Effector CD8-positive, alpha-beta T cell (primary cell): ENCODE data around the gene ANKRD40.

Source experiments
- DNase-seq: peaks from one replicate; lab custom pipeline; 2025; lab: John Stamatoyannopoulos, UW

ANKRD40 gene

GRCh38 chr17:50668025-50668837 is 39.5 kb downstream of the ANKRD40 start:
- DNase-seq: no peak

DNA sequence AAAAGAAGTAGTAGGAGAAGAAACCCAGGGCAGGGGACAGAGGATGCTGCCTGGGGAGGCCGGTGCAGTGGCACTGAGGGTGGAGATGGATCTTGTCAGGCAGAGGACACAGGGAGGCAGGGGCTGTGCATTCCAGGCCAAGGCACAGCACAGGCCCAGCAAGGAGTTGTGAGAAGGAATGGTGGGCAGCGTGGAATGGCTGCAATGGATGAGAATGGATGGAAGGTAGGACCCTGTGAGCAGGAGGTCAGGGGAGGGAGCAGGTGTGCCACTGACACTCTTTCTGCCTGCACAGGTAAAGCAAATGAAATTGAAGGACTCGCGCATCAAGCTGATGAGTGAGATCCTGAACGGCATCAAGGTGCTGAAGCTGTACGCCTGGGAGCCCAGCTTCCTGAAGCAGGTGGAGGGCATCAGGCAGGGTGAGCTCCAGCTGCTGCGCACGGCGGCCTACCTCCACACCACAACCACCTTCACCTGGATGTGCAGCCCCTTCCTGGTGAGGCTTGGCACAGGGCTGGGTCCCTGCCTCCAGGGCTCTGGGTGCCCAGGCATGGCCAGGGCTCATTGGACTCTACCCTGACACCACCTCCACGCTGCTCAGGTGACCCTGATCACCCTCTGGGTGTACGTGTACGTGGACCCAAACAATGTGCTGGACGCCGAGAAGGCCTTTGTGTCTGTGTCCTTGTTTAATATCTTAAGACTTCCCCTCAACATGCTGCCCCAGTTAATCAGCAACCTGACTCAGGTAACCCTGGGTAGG is 40.3 kb downstream of the ANKRD40 start:
- DNase-seq: no peak

DNA sequence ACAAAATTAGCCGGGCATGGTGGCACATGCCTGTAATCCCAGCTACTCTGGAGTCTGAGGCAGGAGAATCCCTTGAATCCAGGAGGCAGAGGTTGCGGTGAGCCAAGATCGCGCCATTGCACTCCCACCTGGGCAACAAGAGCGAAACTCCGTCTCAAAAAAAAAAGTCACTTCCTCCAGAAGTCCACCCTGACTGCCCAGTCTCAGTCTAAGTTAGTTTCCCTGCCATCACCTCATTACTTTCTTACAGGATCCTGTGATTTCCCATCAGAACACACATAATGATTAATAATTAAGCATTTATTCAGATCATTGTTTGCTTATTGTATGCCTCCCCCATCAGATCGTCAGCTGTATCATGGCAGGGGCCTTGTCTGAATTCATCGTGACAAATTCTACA is 41.4 kb downstream of the ANKRD40 start:
- DNase-seq: no peak

- DNase-seq: no peak
Measured at GRCh38 chr17:50665838-50666237, 41.9 kb downstream of the ANKRD40 start.

DNA sequence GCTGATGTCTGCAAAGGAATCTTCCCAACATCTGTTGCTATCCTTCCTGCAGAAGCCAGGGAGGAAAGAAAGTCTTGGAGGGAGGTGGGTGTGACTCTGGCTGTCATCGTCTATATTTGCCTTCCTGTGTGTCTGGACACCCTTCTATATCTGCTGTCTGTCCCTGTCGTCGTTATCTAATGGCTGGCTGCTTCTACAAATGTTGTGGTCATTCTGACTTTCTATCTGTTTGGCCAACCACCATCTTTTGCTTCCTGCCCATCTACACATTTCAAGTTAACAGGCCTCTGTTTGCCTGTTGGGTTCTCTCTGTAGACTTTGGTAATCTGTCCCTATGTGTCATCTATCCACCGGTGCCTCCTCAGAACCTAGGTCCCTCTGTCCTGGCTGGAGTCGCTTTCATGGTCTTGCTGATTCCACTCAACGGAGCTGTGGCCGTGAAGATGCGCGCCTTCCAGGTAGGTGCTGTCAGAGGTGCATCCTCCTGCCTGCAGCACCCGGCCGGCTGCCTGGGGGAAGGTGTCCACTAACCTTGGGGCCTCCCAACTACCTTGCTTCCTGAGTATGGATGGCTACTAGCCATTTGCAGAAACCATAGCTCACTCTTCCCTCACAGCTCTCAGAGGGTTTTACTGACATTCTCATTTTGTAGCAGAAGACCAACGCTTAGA is 42.8 kb downstream of the ANKRD40 start:
- DNase-seq: no peak

DNA sequence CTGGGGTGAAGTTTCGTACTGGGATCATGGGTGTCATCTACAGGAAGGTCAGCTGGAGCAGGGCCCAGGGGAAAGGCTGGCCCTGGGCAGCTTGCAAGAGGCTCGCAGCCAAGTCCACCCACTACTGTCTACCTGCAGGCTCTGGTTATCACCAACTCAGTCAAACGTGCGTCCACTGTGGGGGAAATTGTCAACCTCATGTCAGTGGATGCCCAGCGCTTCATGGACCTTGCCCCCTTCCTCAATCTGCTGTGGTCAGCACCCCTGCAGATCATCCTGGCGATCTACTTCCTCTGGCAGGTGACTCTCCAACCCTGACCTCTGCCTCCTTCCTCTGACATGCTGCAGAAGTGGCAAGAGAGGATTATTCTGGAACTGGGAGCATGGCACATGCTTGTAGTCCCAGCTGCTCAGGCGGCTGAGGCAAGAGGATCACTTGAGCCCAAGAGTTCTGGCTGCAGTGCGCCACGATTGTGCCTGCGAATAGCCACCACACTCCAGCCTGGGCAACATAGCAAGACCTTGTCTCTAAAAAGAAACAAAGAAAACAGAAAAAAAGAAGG is 43.8 kb downstream of the ANKRD40 start:
- no peak for DNase-seq

GRCh38 chr17:50662632-50663225 is 45.0 kb downstream of the ANKRD40 start:
- no peak for DNase-seq

DNA sequence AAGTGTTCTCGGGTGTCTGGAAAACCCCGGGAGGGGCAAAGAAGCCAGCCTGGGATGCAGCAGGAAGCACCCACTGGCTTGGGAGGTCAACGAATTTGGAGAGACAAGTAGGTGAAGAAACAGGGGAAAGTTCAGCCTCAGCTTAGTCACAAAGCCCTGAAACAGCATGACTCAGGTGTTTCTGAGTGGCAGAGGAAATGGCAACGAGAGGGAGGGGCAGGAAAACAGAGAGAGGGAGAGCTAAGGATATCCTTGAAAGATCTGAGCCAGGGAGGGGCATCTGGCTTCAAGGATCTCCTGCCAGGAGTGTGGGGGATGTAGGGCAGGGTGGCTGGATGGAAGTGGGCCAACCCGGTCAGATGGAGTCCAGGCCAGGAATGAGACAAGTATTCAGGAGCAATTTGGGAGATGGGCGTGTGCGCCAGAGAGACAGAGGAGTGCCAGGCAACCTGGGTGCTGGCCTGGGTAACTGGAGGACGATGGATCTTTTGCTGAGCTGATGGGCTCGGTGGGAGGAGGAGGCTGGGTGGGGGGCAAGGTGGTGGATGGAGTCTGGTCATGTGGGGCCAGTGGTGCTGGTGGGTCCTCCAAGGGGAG is 45.8 kb downstream of the ANKRD40 start:
- DNase-seq: no peak

DNA sequence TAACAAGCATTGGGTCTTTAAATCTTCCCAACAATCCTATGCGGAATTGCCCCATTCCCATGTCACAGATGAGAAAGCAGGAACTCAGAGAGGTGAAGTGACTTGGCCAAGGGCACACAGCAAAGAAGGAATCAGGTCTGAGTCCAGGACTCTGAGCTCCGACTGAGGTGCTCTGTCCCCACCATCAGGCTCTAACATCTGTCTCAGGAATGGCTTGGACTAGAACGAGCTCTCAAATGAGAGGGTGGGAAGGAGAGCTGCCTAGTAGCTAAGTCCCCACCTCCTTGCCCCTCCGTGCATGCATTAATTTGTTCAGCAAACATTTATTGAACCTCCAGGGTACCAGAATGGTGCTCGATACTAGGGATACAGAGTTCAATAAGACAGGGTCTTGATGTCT is 46.4 kb downstream of the ANKRD40 start:
- no peak for DNase-seq

DNA sequence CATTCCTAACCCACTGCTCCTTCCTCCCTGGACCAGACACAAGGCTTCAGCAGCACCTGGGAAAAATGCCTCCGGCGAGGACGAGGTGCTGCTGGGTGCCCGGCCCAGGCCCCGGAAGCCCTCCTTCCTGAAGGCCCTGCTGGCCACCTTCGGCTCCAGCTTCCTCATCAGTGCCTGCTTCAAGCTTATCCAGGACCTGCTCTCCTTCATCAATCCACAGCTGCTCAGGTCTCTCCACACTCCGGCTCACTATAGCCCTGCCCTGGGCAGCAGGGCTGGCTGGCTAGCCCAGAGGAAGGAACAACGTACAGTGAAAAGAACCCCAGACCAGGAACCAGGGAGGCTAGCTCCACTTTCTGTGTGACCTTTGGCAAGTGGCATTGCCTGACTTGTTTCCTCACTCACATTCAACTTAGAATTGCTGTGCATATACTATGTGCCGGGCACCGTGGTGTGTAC is 46.8 kb downstream of the ANKRD40 start:
- DNase-seq: no peak

GRCh38 chr17:50660042-50660886 is 47.5 kb downstream of the ANKRD40 start:
- no peak for DNase-seq

DNA sequence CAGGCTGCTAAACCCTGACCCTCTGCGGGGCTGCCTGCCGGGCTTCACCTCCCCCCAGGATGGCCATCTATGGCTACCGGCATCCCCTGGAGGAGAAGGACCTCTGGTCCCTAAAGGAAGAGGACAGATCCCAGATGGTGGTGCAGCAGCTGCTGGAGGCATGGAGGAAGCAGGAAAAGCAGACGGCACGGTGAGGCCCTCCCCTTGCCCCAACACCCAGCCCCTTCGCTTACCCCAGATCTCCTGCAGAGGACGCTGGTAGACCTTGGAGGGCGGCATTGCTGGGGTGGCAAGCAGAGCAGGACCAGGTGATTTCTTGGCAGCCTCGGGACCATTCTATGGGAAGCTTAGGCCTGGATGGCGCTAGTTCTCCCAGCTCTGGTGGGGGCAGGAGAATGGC is 48.5 kb downstream of the ANKRD40 start:
- DNase-seq: no peak

- no peak for DNase-seq
Measured at GRCh38 chr17:50658616-50659015, 49.1 kb downstream of the ANKRD40 start.

GRCh38 chr17:50657627-50658026 is 50.1 kb downstream of the ANKRD40 start:
- no peak for DNase-seq

DNA sequence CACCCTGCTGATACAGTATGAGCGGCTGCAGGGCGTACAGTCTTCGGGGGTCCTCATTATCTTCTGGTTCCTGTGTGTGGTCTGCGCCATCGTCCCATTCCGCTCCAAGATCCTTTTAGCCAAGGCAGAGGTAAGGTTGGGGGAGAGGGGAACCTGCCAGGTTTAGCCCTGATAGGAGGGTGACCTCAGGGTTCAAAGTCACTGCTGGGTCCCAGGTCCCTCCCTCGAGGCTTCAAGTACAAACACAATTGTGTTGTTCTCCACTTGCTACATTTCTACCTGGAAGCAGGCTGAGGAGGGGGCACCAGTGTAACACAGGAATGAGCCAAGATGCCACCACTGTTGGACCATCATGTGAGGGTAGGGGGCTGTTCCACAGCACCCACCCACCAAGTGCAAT is 50.7 kb downstream of the ANKRD40 start:
- DNase-seq: no peak

GRCh38 chr17:50656509-50656908 is 51.2 kb downstream of the ANKRD40 start:
- no peak for DNase-seq

DNA sequence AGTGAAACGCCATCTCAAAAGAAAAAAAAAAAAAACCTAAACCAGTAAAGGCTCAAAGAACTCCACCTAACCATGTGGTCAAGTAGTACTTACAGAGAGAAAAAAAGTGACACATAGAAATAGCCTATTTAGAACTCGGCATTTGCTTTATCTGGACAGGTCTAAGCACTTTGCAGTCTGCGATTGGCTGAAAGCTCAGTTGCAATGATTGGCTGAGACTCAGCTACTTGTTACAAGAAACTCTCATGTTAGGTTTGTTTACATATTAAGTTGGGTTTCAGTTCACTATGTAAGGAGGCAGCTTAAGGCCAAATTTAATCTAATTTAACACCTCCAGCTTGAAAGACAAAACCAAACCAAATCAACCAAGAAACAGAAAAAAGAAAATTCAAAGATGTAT is 54.0 kb downstream of the ANKRD40 start:
- no peak for DNase-seq

- no peak for DNase-seq
Measured at GRCh38 chr17:50651661-50652060, 56.1 kb downstream of the ANKRD40 start.

- no peak for DNase-seq
Measured at GRCh38 chr17:50649042-50649908, 58.4 kb downstream of the ANKRD40 start.

DNA sequence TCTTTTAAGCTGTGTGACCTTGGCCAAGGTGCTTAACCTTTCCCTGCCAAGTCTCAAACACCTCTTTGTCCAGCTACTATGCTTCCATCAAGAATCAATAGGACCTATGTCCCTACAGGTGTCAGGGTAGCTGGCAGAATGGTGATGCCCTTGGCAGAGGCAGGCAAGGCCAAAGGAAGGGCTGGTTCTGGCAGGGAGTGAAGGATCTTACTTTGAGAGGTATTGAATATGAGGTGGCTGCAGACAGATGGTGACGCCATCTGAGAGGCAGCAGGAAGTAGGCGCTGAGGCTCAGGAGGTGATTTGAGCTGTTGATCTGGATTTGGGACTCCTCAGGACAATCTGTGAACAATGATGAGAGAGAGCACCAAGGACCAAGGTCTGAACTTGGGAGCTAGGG is 60.5 kb downstream of the ANKRD40 start:
- no peak for DNase-seq
